ENCODE data around the gene SRCIN1.

GRCh38 chr17:38619451-38619795 lies 13.7 kb upstream of the SRCIN1 start:
- TF ChIP-seq CTCF (IDR thresholded peaks at IDR 0.05) (no peak), ZFX (IDR thresholded peaks at IDR 0.05; ENCODE audit: borderline replicate concordance) (no peak)

All from 22Rv1 (cell line).